ENCODE measurements around the gene ACTR3C.
"Not testable (repeated sequence)": the region's sequence is repeated elsewhere in the genome, so short reads cannot be mapped to it uniquely, and the experiment has no call there.

The ACTR3C gene

DNA sequence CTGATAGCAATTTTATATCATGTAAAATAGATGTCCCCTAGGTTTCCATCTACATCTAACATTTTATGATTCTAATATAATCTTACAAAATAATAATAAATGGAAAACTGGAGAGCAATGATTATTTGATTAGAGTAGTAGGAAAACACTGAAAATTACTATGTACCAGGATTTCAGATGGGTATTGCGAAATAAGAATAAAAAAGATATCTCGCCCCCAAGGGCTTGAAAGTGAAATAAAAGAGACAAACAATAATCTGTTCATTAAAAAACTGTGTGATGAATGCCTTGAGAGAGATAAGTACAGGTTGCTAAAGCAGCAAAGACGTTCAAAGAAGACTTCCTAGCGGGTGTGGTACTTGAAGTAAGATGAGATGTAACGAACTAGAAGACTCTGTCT lies 60.7 kb downstream of the ACTR3C start:
- not testable (repeated sequence) for H3K36me3 ChIP-seq (ENCODE audit: control insufficient read depth, insufficient read depth, low read length); H3K27me3 ChIP-seq (ENCODE audit: control insufficient read depth, insufficient read depth, low read length); H3K4me3 ChIP-seq (ENCODE audit: low read depth, low read length); H3K9ac ChIP-seq (ENCODE audit: low read depth, low read length); H3K4me1 ChIP-seq (ENCODE audit: control insufficient read depth, insufficient read depth, low read length); H3K9me3 ChIP-seq (ENCODE audit: control insufficient read depth, insufficient read depth, low read length)

GRCh38 chr7:150247745-150248144 lies 75.6 kb downstream of the ACTR3C start:
- not testable (repeated sequence) for H3K4me3 ChIP-seq (ENCODE audit: low read depth, low read length); H3K9me3 ChIP-seq (ENCODE audit: control insufficient read depth, insufficient read depth, low read length); H3K36me3 ChIP-seq (ENCODE audit: control insufficient read depth, insufficient read depth, low read length); H3K27me3 ChIP-seq (ENCODE audit: control insufficient read depth, insufficient read depth, low read length); H3K4me1 ChIP-seq (ENCODE audit: control insufficient read depth, insufficient read depth, low read length); H3K9ac ChIP-seq (ENCODE audit: low read depth, low read length)

DNA sequence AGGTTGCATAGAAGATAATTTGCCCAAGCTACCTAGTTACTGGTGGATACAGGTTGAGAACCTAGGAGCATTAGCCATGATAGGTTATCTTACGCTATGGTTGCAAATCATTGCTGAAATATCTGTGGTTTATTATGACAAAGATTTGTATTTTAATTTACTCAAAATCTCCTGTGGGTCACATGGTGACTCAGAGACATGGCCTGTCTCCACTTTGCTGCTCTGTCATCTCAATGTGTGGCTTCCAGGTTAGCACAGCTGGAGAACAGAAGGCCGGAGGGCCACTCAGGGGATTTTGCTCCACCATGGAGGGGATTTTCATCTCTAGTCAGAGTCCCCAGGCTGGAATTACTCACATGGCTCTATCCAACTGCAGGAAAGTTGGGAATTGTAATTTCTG lies 78.1 kb downstream of the ACTR3C start:
- not testable (repeated sequence) for H3K9ac ChIP-seq (ENCODE audit: low read depth, low read length); H3K36me3 ChIP-seq (ENCODE audit: control insufficient read depth, insufficient read depth, low read length); H3K4me1 ChIP-seq (ENCODE audit: control insufficient read depth, insufficient read depth, low read length); H3K9me3 ChIP-seq (ENCODE audit: control insufficient read depth, insufficient read depth, low read length); H3K27me3 ChIP-seq (ENCODE audit: control insufficient read depth, insufficient read depth, low read length); H3K4me3 ChIP-seq (ENCODE audit: low read depth, low read length)

- H3K9ac ChIP-seq (ENCODE audit: low read depth, low read length); H3K4me3 ChIP-seq (ENCODE audit: low read depth, low read length); H3K4me1 ChIP-seq (ENCODE audit: control insufficient read depth, insufficient read depth, low read length); H3K27me3 ChIP-seq (ENCODE audit: control insufficient read depth, insufficient read depth, low read length); H3K9me3 ChIP-seq (ENCODE audit: control insufficient read depth, insufficient read depth, low read length); H3K36me3 ChIP-seq (ENCODE audit: control insufficient read depth, insufficient read depth, low read length): not testable (repeated sequence)
These were observed 80.4 kb downstream of the ACTR3C start for GRCh38 chr7:150242935-150243334.

DNA sequence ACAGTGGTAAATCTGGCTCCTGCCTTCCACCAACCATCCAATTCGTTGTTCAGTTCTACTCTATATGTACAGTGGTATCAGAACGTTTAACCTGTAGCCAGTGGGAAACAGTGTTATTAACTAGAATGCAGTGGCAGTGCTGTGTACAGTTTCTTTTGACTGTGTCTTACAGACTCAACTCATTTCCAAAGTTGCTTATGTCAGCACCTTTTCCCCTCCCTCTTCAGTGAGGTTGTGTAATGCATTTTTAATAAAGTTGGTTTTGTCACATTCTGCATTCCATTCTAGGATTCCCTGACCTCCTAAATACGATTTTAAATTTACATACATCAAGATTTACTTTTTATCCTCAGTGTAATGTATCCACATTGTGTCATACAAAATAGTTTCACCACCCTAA lies 97.9 kb downstream of the ACTR3C start:
- peaks cover 25% of the 10 kb centered on the region for H3K27me3 ChIP-seq (ENCODE audit: control insufficient read depth, insufficient read depth, low read length)
- not testable (repeated sequence) for H3K4me3 ChIP-seq (ENCODE audit: low read depth, low read length); H3K36me3 ChIP-seq (ENCODE audit: control insufficient read depth, insufficient read depth, low read length); H3K9me3 ChIP-seq (ENCODE audit: control insufficient read depth, insufficient read depth, low read length); H3K4me1 ChIP-seq (ENCODE audit: control insufficient read depth, insufficient read depth, low read length); H3K9ac ChIP-seq (ENCODE audit: low read depth, low read length)

- H3K27me3 ChIP-seq (ENCODE audit: control insufficient read depth, insufficient read depth, low read length), result peaks cover 35% of the 10 kb centered on the region
- not testable (repeated sequence) for H3K4me1 ChIP-seq (ENCODE audit: control insufficient read depth, insufficient read depth, low read length)
These were observed 101.0 kb downstream of the ACTR3C start for GRCh38 chr7:150222083-150222972.

GRCh38 chr7:150220673-150221181 lies 102.6 kb downstream of the ACTR3C start:
- H3K4me1 ChIP-seq (ENCODE audit: control insufficient read depth, insufficient read depth, low read length); H3K36me3 ChIP-seq (ENCODE audit: control insufficient read depth, insufficient read depth, low read length): not testable (repeated sequence)

More at GRCh38 chr7:150222083-150222972, 101.0 kb downstream of the ACTR3C start:
- H3K9me3 ChIP-seq (ENCODE audit: control insufficient read depth, insufficient read depth, low read length); H3K4me3 ChIP-seq (ENCODE audit: low read depth, low read length); H3K9ac ChIP-seq (ENCODE audit: low read depth, low read length); H3K36me3 ChIP-seq (ENCODE audit: control insufficient read depth, insufficient read depth, low read length): not testable (repeated sequence)

GRCh38 chr7:150219941-150220658 lies 103.2 kb downstream of the ACTR3C start:
- H3K9ac ChIP-seq (ENCODE audit: low read depth, low read length); H3K9me3 ChIP-seq (ENCODE audit: control insufficient read depth, insufficient read depth, low read length): not testable (repeated sequence)
- peak overlapping the region; percentile 48 for H3K4me3 ChIP-seq (ENCODE audit: low read depth, low read length)

More at GRCh38 chr7:150220673-150221181, 102.6 kb downstream of the ACTR3C start:
- H3K9me3 ChIP-seq (ENCODE audit: control insufficient read depth, insufficient read depth, low read length); H3K9ac ChIP-seq (ENCODE audit: low read depth, low read length): not testable (repeated sequence)
- H3K4me3 ChIP-seq (ENCODE audit: low read depth, low read length), result peak overlapping the region; percentile 48
- peaks cover 37% of the 10 kb centered on the region for H3K27me3 ChIP-seq (ENCODE audit: control insufficient read depth, insufficient read depth, low read length)

DNA sequence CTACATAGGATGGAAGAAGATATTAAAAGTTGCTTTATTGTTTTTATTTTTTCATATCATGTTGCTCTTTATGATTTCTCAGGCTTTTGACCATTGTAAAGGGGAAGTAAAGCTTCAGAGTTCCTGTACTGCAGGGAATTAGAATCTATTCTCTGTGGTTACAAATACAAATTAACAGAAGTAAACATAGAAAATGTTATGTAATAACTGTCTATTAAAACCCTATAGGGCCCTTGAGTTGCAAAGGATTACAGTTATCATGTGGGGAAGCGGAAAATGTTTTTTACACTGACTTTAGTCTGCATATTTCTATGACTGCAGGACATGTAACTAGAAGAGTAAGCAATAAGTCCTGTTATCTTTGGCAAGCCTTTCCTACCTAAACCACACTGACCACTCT lies 116.5 kb downstream of the ACTR3C start:
- H3K9ac ChIP-seq (ENCODE audit: low read depth, low read length); H3K27me3 ChIP-seq (ENCODE audit: control insufficient read depth, insufficient read depth, low read length); H3K4me1 ChIP-seq (ENCODE audit: control insufficient read depth, insufficient read depth, low read length): not testable (repeated sequence)

More at GRCh38 chr7:150219941-150220658, 103.2 kb downstream of the ACTR3C start:
- H3K27me3 ChIP-seq (ENCODE audit: control insufficient read depth, insufficient read depth, low read length), result peaks cover 40% of the 10 kb centered on the region
- not testable (repeated sequence) for H3K36me3 ChIP-seq (ENCODE audit: control insufficient read depth, insufficient read depth, low read length); H3K4me1 ChIP-seq (ENCODE audit: control insufficient read depth, insufficient read depth, low read length)

DNA sequence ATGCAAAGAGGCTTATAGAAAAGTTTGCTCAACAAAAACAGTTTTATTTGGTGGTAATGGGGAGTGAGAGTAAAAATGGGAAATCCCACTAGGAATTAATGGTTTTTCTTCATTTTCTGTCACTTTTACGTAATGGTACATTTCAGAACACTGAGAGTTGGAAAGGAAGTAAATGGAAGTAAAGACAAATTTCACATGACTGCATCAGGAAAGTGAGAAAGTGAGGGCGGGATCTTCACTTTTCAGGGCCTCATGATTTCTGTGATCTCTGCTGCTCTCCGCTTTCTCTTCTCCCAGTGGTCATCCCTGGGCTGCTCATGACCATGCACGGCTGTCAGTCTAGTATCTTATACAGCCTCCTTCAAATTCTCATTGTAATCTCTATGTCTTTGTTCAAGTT lies 117.5 kb downstream of the ACTR3C start:
- H3K9me3 ChIP-seq (ENCODE audit: control insufficient read depth, insufficient read depth, low read length); H3K9ac ChIP-seq (ENCODE audit: low read depth, low read length): not testable (repeated sequence)

More for the DNA sequence above, 116.5 kb downstream of the ACTR3C start:
- H3K36me3 ChIP-seq (ENCODE audit: control insufficient read depth, insufficient read depth, low read length); H3K4me3 ChIP-seq (ENCODE audit: low read depth, low read length); H3K9me3 ChIP-seq (ENCODE audit: control insufficient read depth, insufficient read depth, low read length): not testable (repeated sequence)

GRCh38 chr7:150204577-150204976 lies 118.8 kb downstream of the ACTR3C start:
- H3K9me3 ChIP-seq (ENCODE audit: control insufficient read depth, insufficient read depth, low read length), result not testable (repeated sequence)

More for the DNA sequence above, 117.5 kb downstream of the ACTR3C start:
- H3K4me1 ChIP-seq (ENCODE audit: control insufficient read depth, insufficient read depth, low read length); H3K4me3 ChIP-seq (ENCODE audit: low read depth, low read length); H3K27me3 ChIP-seq (ENCODE audit: control insufficient read depth, insufficient read depth, low read length); H3K36me3 ChIP-seq (ENCODE audit: control insufficient read depth, insufficient read depth, low read length): not testable (repeated sequence)

GRCh38 chr7:150202894-150203293 lies 120.5 kb downstream of the ACTR3C start:
- H3K9ac ChIP-seq (ENCODE audit: low read depth, low read length); H3K27me3 ChIP-seq (ENCODE audit: control insufficient read depth, insufficient read depth, low read length); H3K36me3 ChIP-seq (ENCODE audit: control insufficient read depth, insufficient read depth, low read length); H3K9me3 ChIP-seq (ENCODE audit: control insufficient read depth, insufficient read depth, low read length); H3K4me1 ChIP-seq (ENCODE audit: control insufficient read depth, insufficient read depth, low read length); H3K4me3 ChIP-seq (ENCODE audit: low read depth, low read length): not testable (repeated sequence)

More at GRCh38 chr7:150204577-150204976, 118.8 kb downstream of the ACTR3C start:
- H3K27me3 ChIP-seq (ENCODE audit: control insufficient read depth, insufficient read depth, low read length); H3K4me1 ChIP-seq (ENCODE audit: control insufficient read depth, insufficient read depth, low read length); H3K36me3 ChIP-seq (ENCODE audit: control insufficient read depth, insufficient read depth, low read length); H3K4me3 ChIP-seq (ENCODE audit: low read depth, low read length); H3K9ac ChIP-seq (ENCODE audit: low read depth, low read length): not testable (repeated sequence)
